Measurements from ENCODE around the gene GNAZ. TPM values are rescaled to one million over a fixed set of nuclear protein-coding genes. Genes with fewer than 3 reads are reported as not detected.

Gene GNAZ
- total RNA-seq, 1 experiment from 2014 or later = 11.9 TPM

DNA sequence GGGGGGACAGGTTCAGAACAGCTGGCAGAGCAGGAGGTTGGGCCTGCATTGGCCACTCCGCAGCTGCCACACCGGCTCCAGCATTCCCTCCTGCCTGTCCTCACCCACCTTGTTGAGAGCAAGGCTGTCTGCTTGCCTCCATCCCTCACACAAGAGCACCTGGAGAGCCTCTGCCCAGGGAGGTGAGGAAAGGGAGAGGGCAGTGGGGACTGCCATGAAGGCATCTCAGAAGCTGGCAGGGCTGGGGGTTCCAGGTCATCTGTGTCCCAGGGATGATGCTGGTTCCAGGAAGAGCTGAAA lies 44.4 kb downstream of the GNAZ start:
- Histone ChIP-seq H3K36me3 (no peaks in the 10 kb centered on the region), H3K27ac (peak overlapping the region; percentile 98), H3K4me1 (peaks cover 64% of the 10 kb centered on the region), H3K9me3 (replicated peaks) (no peaks in the 10 kb centered on the region), H3K4me3 (no peak overlapping the region), H3K27me3 (no peaks in the 10 kb centered on the region)
- no peak for DNase-seq

DNA sequence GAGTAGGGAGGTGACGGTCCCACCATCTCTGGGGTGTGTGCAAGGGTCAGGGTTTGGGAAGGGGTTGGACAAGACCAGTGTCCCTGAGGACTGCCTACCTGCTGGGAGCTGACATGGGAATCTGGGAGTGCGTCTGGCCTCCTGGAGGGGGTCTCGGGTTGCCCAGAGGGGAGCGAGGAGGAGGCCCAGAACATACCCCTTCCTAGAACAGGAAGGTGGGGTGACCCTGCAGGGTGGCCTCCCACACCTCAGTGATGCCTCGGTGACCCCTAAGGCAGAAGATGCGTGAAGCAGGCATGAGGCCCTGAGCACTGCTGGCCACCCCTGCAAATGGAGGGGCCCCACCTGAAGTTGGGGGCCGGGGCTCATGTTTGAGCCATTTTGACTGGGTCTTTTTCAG lies 45.0 kb downstream of the GNAZ start:
- peak overlapping the region; percentile 98 for H3K27ac ChIP-seq
- no peak for DNase-seq
- no peaks in the 10 kb centered on the region for H3K36me3 ChIP-seq
- no peak overlapping the region for H3K4me3 ChIP-seq
- peaks cover 57% of the 10 kb centered on the region for H3K4me1 ChIP-seq
- H3K9me3 ChIP-seq (replicated peaks) = no peaks in the 10 kb centered on the region
- H3K27me3 ChIP-seq = no peaks in the 10 kb centered on the region

DNA sequence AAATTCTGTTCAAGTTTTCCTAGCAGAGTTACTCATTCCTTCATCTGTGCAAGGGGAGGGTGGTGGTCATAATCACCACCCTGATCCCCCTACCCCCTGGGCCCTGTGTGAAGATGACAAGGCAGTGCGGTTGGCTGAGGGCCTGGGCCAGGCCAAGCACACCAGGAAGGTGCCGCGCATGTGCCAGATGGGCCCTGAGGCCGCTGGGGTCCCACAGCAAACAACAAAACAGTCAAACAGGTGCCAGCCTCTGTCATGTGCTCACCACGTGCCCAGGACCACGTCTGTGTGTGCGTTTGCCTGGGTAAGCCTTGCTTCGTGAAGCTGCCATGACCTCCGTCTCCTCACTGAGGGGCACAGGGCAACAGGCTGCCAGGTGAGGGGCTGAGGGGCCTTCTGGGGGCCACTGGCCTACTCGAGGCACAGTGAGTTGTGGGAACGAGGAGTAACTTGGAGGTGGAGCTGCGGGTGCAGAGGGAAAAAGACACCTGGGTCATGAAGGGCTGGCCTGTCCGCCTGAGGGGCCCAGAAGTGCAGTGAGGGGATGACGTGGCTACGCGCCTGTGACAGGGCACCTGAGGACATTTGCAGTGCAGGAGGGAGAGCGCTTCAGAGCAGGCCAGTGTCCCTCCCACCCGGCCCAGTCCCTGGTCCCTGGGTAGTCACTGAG lies 45.6 kb downstream of the GNAZ start:
- peaks cover 52% of the 10 kb centered on the region for H3K4me1 ChIP-seq
- H3K36me3 ChIP-seq = no peaks in the 10 kb centered on the region
- no peaks in the 10 kb centered on the region for H3K9me3 ChIP-seq (replicated peaks)
- no peaks in the 10 kb centered on the region for H3K27me3 ChIP-seq
- H3K4me3 ChIP-seq = no peak overlapping the region
- H3K27ac ChIP-seq = no peak overlapping the region
- no peak for DNase-seq

DNA sequence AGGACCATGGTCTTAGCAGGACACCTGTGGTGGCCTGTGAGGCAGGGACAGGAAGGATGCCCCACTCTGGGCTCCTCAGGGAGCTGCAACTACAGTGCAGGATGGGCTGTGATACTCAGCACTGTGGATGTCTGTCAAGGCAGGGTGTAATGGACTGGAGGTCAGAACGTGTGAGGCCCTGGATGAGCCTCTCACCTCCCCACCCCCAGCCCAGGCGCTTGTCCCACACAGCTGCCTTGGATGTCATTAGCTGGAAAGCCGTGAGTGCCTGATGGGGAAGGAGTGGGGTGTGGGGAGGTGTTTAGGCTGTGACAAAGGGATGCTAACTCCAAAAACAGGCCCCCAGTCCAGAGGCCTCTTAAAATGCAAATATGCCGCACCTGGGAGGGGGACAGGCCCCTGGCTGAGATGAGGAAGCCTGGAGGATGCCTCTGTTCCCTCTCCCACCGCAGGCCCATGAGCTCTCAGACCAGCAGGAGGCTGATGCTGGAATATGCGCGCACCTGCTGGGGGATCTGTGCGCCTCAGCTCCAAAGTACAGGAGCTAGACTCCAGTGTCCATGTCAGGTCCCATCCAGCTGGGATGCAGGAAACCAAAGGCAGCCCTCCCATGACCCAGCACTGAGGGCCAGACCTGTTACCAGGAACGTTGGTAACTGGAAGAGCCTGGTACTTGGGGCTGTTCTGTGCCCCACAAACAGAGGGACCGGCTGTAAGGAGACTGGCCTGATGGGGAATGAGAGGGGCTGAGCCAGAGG lies 46.4 kb downstream of the GNAZ start:
- no peak for DNase-seq
- Histone ChIP-seq H3K4me1 (peaks cover 45% of the 10 kb centered on the region), H3K27ac (no peak overlapping the region), H3K9me3 (replicated peaks) (no peaks in the 10 kb centered on the region), H3K4me3 (no peak overlapping the region), H3K36me3 (no peaks in the 10 kb centered on the region), H3K27me3 (no peaks in the 10 kb centered on the region)

DNA sequence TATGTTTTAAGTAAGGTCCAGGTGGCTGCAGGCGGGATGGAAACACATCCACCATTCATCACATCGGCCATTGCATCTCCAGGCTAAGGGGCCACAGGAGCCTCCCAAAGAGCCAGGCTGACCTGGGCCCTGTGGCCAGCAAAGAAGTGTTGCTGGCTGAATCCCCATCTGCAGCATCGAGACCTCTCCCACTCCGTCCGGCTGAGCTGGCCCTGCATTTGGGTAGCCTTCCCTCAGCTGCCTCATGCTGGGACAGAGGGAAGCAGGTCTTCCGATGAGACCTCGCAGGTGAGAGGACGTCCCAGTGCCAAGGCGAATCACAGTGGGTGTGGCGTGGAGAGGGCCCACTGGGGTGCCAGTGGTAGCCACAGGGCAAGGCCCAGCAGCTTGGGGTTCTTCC lies 47.0 kb downstream of the GNAZ start:
- H3K36me3 ChIP-seq = no peaks in the 10 kb centered on the region
- H3K4me1 ChIP-seq = peaks cover 41% of the 10 kb centered on the region
- no peaks in the 10 kb centered on the region for H3K9me3 ChIP-seq (replicated peaks)
- H3K4me3 ChIP-seq = no peak overlapping the region
- no peak for DNase-seq
- H3K27ac ChIP-seq = no peak overlapping the region
- H3K27me3 ChIP-seq = no peaks in the 10 kb centered on the region

DNA sequence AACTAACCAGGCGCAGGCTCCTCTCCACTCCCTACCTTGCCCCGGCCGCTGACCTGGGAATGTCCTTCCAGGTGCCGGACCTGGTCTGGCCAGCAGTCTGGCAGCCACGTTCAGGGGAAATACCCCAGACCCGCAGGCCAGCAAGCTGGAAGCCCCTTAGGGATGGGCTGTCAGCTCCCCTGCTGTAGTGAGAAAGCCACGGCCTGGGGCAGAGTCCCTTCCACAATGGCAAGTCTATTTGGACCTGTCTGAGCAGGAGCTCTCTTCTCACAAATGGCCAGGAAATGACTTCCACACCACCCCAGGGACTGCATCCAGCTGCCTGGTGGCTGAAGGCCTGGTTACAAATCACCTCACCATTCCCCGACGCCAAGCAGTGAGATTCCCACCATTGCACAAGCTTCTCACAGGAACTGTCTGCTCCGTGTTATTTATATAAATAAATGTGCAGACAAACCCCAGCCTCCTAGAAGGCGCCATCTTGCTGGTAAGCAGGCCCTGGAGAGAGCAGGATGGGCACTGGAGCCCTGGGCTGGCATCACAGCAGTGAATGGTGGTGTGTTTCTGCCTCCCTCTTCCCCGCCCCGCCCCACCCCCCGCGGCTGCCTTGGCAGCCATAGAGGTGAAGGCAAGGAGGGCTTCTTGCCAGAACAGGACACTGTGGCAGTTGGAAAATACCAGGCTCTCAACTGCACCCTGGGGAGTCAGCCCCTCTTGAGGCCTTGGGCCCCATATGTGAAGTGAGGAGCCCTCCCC lies 47.8 kb downstream of the GNAZ start:
- Histone ChIP-seq H3K4me1 (peaks cover 33% of the 10 kb centered on the region), H3K27me3 (no peaks in the 10 kb centered on the region), H3K36me3 (no peaks in the 10 kb centered on the region), H3K27ac (no peak overlapping the region), H3K9me3 (replicated peaks) (no peaks in the 10 kb centered on the region), H3K4me3 (no peak overlapping the region)
- DNase-seq = peak in 1 of 2 experiments; percentile 33

DNA sequence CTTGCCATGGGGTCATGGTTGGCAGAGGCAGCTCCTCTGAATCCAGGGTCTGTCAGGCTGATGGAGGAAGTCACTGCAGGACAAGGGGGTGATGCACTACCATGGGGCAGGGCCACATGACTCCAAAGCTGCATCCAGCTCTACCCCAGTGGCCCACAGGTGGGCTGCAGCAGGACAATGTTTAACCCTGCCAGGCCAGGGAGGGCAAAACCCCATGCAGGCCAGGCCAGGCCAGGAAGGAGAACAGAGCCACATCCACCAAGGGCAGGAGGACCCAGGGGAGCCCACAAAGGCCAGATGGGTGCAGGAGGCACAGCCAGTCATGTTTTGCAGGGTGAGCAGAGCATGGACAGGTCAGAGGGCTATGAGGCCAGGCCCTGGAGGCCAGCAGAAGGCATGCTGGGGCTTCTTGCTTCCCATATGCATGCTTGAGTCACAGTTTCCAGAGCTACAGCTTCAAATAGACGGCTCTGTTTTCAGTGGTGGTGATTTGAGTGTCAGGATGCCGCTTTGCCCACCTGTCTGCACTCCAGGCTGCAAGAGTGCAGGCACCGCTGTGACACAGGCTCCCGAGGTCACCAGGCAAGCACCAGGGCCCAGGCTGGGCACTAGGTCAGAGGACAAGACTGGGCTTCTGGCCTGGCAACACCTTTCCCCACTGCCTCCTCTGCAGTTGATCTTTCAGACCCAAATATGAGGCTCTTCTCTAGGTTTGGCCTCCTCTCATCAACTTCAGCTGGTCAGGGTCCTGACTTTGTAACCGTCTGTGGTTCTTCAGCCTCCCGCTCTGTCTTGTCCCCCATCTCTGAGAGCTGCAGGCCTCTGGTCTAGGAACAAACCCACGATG lies 48.6 kb downstream of the GNAZ start:
- DNase-seq = no peak
- Histone ChIP-seq H3K36me3 (no peaks in the 10 kb centered on the region), H3K4me1 (peaks cover 25% of the 10 kb centered on the region), H3K9me3 (replicated peaks) (no peaks in the 10 kb centered on the region), H3K27me3 (no peaks in the 10 kb centered on the region), H3K27ac (no peak overlapping the region), H3K4me3 (no peak overlapping the region)

DNA sequence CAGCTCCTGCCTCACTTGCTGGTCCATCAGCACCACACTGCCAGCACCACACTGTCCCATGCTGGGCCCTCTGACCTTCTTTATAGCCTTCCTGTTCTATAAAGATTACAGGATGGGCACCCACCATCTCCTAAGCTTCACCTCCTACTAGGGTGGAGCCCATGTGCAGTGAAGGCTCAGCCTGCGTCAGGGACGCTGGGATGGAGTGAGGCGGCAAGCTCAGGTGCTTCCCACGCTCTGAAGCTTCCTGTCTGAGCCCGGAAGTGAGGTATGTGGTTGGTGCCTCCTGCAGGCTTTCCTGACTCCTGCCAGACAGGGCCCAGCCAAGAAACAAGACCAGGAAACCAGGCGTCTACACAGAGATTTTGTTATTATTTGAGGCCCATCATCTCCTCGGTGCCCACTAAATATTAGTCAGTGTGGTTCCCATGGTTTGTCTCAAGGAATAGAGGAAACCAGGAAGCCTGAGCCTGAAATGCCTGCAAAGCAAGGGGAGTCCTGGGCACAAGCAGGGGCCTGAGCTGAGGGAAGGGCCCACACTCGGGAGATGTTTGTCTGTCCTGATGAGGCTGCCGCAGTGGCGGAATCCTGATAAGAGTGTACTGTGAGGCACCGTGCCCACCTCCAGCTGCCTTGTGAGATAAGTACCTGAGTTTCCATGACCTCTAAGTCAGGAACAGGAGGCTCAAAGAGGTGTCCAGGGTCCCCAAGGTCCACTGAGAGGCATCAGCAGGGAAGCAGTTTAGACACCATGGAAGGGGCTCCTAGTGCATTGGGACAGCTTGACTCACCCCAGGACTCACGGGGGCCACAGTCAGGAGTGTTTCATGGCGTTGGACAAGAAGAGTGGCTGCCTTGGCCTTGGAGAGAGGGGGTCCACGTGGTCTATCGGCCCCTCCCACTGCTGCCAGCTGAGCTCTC lies 49.4 kb downstream of the GNAZ start:
- Histone ChIP-seq H3K27ac (no peak overlapping the region), H3K36me3 (no peaks in the 10 kb centered on the region), H3K9me3 (replicated peaks) (no peaks in the 10 kb centered on the region), H3K27me3 (no peaks in the 10 kb centered on the region), H3K4me1 (peaks cover 16% of the 10 kb centered on the region), H3K4me3 (no peak overlapping the region)
- DNase-seq = no peak

DNA sequence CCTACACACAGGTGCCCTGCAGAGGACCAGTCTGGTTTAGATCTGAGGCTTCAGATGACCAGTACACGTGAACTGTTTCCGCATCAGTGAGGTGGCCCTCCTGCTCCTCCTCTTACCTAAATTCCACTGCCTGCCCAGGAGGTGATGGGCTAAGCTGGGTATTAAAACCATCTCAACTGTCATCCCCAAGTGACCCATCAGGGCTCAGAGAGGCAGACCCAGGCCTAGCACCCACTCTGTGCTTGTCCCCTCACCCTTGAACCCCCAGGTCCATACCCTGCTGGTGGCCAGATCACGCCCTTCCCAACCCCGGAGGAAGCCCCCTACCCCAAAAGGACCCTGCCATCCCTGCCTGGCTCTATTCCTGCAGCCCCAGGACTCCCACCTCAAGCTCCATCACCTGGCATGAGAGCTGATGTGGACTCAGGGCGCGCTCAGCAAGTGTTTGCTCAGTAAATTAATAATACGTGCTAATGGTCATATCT lies 50.1 kb downstream of the GNAZ start:
- Histone ChIP-seq H3K27me3 (no peaks in the 10 kb centered on the region), H3K36me3 (no peaks in the 10 kb centered on the region), H3K4me3 (no peak overlapping the region), H3K4me1 (peaks cover 9% of the 10 kb centered on the region), H3K27ac (no peak overlapping the region), H3K9me3 (replicated peaks) (no peaks in the 10 kb centered on the region)
- no peak for DNase-seq

DNA sequence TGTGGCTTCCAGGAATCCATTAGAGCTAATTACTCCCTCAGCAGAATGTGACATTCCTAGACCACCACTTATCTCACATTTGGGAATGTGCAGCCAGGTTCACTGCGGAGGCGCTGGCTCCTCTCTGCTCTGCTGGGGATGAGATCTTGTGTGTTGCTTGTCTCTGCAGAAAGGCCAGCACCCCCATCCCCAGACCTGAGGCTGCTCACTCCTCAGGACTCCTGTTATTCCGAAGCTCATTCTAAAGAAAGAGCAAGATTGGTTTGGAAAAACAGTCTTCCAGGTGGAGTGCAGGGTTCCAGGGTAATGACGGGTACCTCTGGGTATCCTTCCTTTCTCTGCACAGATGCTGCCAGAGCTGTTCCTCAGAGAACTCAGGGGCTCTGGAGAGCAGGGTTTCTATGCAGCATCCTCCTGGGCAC lies 50.7 kb downstream of the GNAZ start:
- H3K36me3 ChIP-seq = no peaks in the 10 kb centered on the region
- peaks cover 4% of the 10 kb centered on the region for H3K4me1 ChIP-seq
- DNase-seq = no peak
- H3K9me3 ChIP-seq (replicated peaks) = no peaks in the 10 kb centered on the region
- H3K4me3 ChIP-seq = no peak overlapping the region
- no peak overlapping the region for H3K27ac ChIP-seq
- H3K27me3 ChIP-seq = no peaks in the 10 kb centered on the region

DNA sequence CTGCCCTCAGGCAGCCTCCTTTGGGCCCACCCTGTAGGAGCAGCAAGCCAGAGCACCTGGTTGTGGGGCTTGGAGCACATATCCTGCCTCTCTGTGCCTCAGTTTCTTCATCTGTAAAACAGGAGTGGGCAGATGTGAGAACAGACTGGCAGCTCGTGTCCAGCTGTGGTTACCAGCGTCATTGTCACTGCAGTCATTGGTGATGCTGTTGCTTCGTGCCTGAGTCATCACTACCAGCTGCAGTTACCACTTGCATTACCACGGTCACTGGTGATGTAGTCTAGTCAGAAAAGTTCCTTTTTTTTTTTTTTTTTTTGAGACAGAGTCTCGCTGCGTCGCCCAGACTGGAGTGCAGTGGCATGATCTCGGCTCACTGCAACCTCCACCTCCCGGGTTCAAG lies 51.1 kb downstream of the GNAZ start:
- Histone ChIP-seq H3K4me1 (peaks cover 2% of the 10 kb centered on the region; the same call in 1 of the 2 replicates), H3K36me3 (no peaks in the 10 kb centered on the region)
- DNase-seq = peak in 1 of 2 experiments; percentile 33

DNA sequence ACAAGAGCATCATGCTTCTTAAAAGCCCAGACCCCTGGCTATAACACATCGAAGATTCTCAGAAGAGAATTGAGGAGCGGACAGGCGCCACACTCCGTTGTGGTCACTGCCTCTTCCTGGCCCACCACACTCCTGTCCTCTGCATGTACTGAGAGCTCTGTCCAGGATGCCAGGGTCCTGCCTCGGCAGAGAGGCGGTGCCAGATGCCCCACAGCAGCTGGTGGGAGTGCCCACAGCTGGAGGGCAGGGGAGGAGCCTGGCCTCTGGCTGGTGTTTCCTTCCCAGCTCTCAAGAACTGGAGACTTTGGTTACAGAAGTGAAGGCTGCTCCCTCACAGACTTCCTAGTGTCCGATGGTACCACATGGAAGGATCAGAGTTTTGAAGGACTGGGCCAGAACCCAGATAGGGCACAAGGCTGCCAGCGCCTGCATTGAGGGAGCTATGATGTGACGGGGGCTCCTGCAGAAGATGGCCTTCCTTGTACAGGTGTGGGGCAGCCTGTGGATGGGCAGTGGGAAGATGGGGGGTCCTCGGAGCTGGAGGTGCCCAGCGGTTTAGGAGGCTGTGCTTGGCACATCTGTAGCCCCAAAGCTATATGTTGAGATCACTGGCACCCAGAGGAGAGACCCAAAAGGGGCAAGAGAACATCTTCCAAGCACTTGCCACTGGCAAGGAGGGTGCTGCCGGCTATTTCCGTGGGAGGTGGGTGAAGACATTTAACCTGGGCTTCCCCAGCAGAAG lies 52.1 kb downstream of the GNAZ start:
- Histone ChIP-seq H3K27me3 (no peaks in the 10 kb centered on the region), H3K36me3 (no peaks in the 10 kb centered on the region), H3K4me3 (no peak overlapping the region), H3K9me3 (replicated peaks) (no peaks in the 10 kb centered on the region), H3K4me1 (peaks cover 2% of the 10 kb centered on the region; the same call in 1 of the 2 replicates), H3K27ac (no peak overlapping the region)
- DNase-seq = no peak

More for the DNA sequence above, 51.1 kb downstream of the GNAZ start:
- no peaks in the 10 kb centered on the region for H3K27me3 ChIP-seq
- no peak overlapping the region for H3K4me3 ChIP-seq
- no peak overlapping the region for H3K27ac ChIP-seq
- no peaks in the 10 kb centered on the region for H3K9me3 ChIP-seq (replicated peaks)
